IPS-15b (cell line): ENCODE results near the gene WBP1L.
"Not testable (repeated sequence)": the region's sequence is repeated elsewhere in the genome, so short reads cannot be mapped to it uniquely, and the experiment has no call there.

Experiments used
- H3K27me3 ChIP-seq: one replicate; pipeline ENCODE4 v1.6.1; 2013; ENCODE audit warnings: low read length; ENCODE audit not compliant: control insufficient read depth, insufficient read depth
- H3K36me3 ChIP-seq: one replicate; pipeline ENCODE4 v1.6.1; 2013; ENCODE audit warnings: low read length; ENCODE audit not compliant: control insufficient read depth, insufficient read depth
- H3K4me1 ChIP-seq: one replicate; pipeline ENCODE4 v1.6.1; 2013; ENCODE audit warnings: mild to moderate bottlenecking, low read length; ENCODE audit not compliant: control insufficient read depth, insufficient read depth
- H3K4me3 ChIP-seq: one replicate; pipeline ENCODE4 v1.5.1; 2013; ENCODE audit warnings: low read depth, low read length
- H3K9ac ChIP-seq: one replicate; pipeline ENCODE4 v1.6.1; 2013; ENCODE audit warnings: low read depth, mild to moderate bottlenecking, low read length
- H3K9me3 ChIP-seq: one replicate; pipeline ENCODE4 v1.6.1; 2013; ENCODE audit warnings: mild to moderate bottlenecking, low read length; ENCODE audit not compliant: control insufficient read depth, insufficient read depth

The WBP1L gene

DNA sequence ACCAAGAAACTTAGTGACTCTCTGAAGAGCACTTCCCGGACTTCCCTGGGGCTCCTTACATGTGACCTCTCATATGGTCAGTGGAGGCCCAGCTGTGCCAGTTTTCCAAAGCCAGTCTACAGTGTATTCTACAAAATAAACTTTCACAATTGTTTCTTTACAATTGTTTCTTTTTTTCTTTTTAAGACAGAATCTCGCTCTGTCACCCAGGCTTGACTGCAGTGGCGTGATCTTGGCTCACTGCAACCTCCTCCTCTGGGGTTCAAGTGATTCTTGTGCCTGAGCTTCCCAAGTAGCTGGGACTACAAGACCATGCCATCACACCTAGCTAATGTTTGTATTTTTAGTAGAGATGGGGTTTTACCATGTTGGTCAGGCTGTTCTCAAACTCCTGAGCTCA is 67.6 kb downstream of the WBP1L start:
- H3K36me3 ChIP-seq, result peaks cover 11% of the 10 kb centered on the region
- H3K4me3 ChIP-seq, result no peak overlapping the region
- peaks cover 7% of the 10 kb centered on the region for H3K4me1 ChIP-seq
- no peaks in the 10 kb centered on the region for H3K9me3 ChIP-seq
- H3K9ac ChIP-seq, result no peak overlapping the region
- no peaks in the 10 kb centered on the region for H3K27me3 ChIP-seq

DNA sequence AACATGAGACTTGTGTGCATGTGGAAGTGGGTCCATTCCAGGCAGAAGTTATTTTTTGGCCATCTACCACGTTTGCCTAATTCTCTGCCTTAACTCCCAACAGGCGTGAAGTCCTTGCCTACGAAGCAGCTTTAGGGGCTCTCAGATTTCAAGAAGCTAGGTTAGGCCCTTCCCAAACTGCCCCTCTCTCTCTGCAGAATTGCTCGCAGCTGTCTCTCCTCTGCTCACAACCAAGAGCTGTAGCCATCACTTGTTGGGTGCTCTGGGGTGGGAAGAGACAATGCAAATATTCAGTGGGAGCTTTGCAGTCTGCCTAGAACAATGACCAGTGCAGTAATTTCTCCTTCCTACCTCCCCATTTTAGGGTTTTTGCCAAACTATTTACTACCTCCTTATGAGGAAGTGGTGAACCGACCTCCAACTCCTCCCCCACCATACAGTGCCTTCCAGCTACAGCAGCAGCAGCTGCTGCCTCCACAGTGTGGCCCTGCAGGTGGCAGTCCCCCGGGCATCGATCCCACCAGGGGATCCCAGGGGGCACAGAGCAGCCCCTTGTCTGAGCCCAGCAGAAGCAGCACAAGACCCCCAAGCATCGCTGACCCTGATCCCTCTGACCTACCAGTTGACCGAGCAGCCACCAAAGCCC is 68.6 kb downstream of the WBP1L start:
- Histone ChIP-seq H3K36me3 (peaks cover 11% of the 10 kb centered on the region), H3K27me3 (no peaks in the 10 kb centered on the region), H3K4me3 (no peak overlapping the region), H3K4me1 (peaks cover 7% of the 10 kb centered on the region), H3K9me3 (no peaks in the 10 kb centered on the region), H3K9ac (no peak overlapping the region)

DNA sequence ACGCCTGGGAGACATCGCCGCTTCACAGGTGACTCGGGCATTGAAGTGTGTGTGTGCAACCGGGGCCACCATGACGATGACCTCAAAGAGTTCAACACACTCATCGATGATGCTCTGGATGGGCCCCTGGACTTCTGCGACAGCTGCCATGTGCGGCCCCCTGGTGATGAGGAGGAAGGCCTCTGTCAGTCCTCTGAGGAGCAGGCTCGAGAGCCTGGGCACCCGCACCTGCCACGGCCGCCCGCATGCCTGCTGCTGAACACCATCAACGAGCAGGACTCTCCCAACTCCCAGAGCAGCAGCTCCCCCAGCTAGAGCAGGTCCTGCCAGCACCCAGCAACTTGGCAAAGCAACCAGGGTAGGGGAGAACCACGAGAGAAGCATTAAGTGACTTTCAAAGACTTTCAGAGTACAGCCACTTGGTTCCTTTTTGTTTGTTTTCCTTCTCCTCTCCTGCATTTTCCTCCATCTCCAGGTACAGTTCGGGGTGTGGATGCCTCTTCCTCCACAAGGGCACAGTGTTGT is 69.3 kb downstream of the WBP1L start:
- Histone ChIP-seq H3K4me3 (no peak overlapping the region), H3K9ac (no peak overlapping the region), H3K27me3 (no peaks in the 10 kb centered on the region), H3K36me3 (peaks cover 11% of the 10 kb centered on the region), H3K4me1 (peaks cover 7% of the 10 kb centered on the region), H3K9me3 (no peaks in the 10 kb centered on the region)

DNA sequence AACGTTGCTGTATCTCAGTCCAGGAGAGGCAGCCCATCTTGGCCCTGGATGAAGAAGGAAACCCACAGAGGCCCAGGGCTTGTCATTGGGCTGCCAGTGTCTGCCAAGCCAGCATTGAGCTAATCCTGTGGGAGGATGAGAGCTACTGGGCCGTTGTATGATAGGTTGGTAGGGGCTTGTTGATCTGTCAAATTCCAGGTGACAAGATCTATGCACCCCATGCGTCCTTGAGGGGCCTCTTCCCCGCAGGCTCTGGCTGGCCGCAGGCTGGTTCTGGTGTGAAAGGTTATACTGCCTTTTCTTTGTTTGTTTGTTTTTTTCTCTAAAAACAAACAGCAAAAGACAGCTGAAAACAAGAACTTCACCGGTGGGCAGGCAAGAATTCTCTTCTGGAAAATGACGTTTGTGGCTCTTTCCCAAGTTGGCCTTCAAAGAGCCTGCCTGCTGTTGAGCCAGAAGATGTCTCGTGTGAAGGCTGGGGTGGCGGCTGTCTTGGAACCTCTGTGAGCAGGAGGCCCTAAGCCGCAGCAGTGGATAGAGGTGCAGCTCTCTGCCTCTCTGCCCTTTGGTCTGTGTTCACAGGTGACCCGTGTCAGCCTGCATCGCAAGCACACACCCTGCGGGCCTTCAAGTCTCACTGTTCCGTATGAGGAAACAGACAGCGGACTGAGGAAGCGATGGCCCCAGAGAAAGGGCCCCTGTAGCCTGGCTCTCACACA is 70.1 kb downstream of the WBP1L start:
- Histone ChIP-seq H3K9ac (no peak overlapping the region), H3K4me1 (peaks cover 4% of the 10 kb centered on the region), H3K27me3 (no peaks in the 10 kb centered on the region), H3K9me3 (no peaks in the 10 kb centered on the region), H3K4me3 (no peak overlapping the region), H3K36me3 (peaks cover 11% of the 10 kb centered on the region)

DNA sequence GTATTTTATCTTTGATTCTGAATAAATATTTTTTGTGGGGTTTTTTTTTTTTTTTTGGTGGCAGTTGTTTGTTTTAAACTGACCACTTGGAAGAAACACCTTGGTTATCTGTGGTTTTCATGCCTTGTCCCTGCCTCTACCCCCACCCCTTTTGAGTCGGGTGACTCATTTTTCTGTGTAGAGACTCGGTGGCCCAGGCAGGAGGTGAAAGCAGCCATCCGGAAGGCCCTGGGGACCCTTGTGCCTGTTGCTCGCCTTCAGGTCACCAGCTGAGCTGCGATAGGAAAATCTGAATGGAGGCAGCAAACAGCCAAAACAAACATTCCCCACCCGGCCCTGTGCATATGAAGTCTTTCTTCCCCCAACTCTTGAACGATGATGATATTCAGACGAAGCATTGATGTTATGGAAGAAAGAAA is 70.7 kb downstream of the WBP1L start:
- peaks cover 11% of the 10 kb centered on the region for H3K36me3 ChIP-seq
- H3K9ac ChIP-seq, result no peak overlapping the region
- H3K4me1 ChIP-seq, result peaks cover 4% of the 10 kb centered on the region
- H3K27me3 ChIP-seq, result no peaks in the 10 kb centered on the region
- no peaks in the 10 kb centered on the region for H3K9me3 ChIP-seq
- no peak overlapping the region for H3K4me3 ChIP-seq

DNA sequence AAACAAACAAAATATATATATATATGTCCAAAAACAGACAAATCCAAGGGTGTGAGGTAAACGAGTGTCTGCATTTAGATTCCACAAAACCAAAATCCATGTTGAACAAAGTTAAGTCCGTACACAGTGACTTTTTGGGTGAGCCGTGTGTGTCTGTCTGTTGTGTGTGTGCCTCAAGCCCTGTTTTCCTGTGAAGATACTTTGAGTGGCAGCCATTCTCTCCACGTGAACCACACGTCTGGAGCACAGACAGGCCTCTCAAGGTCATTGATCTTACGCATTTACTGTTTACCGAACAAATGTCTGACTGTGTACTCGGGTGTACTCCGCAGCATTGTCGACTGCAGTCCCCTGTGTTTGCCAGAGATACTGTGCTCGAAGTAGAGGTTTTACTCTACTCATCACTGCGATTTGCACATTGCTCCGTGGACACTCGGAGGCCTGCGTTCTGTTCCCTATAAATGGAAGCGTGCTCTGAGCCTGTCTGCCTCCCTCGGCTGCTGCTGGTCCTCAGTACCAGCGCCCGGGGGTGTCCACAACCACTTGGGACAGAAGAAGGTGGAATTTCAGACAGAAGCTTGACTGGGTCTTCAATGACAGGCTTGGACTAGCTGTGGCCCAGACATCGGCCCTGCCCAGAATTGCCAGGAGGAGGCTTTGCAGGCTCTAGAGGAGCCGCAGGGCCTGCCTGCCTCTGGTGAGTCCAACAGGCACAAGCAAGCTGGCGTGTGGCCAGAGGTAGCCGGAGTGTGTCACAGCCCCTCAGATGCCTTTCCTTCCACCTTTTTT is 71.3 kb downstream of the WBP1L start:
- H3K36me3 ChIP-seq, result peaks cover 11% of the 10 kb centered on the region
- peaks cover 4% of the 10 kb centered on the region for H3K4me1 ChIP-seq
- no peaks in the 10 kb centered on the region for H3K9me3 ChIP-seq
- H3K4me3 ChIP-seq, result no peak overlapping the region
- no peaks in the 10 kb centered on the region for H3K27me3 ChIP-seq
- H3K9ac ChIP-seq, result peak overlapping the region; percentile 54

DNA sequence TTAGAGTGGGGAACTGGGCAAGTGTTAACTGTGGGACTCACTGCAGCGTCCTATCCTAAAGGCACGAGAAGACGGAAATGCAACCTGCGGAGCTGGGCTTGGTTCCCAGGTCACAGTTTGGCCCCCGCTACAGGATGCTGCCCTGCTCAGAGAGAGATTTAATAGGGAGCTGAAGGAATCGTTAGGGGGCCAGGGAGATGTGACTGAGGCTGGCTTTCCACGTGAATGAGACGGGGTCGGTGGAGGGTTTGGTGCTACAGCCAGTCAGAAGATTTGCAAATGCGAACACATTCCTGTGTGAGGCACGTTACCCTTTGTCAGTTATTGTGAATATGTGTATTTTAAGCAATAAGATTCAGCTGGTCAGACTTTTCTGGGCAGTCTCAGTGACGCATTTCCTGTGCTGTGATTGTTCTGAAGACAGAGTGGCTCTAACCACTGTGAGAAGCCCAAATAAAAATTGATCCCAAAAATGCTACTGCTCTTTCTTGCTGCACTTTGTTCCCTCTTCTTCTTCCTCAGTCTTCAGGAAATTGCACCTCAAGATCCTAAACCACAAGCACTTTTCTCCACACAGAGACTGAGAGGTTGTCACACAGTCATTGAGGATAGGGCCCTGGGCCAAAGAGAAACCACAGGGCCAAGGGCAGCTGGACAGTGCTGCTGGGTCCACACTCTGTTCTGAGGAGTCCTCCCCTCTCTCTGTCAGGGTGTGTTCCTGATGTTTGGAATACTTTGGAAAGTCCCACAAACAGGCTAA is 72.2 kb downstream of the WBP1L start:
- Histone ChIP-seq H3K27me3 (no peaks in the 10 kb centered on the region), H3K9ac (peak overlapping the region; percentile 54), H3K9me3 (no peaks in the 10 kb centered on the region), H3K4me1 (peaks cover 4% of the 10 kb centered on the region), H3K4me3 (no peak overlapping the region), H3K36me3 (peaks cover 11% of the 10 kb centered on the region)

DNA sequence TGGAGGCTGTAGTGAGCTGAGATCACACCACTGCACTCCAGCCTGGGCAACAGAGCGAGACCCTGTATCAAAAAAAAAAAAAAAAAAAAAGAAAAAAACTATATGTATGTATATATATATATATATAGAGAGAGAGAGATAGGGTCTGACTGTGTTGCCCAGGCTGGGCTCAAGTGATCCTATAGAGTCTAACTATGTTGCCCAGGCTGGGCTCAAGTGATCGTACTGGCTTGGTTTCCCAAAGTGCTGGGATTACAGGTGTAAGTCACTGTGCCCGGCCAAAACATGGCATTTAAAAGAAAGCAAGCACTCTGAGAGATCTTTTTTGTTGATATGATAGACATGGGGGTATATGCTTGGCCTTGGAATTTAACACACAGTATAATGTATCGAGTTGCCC is 73.4 kb downstream of the WBP1L start:
- no peaks in the 10 kb centered on the region for H3K27me3 ChIP-seq

DNA sequence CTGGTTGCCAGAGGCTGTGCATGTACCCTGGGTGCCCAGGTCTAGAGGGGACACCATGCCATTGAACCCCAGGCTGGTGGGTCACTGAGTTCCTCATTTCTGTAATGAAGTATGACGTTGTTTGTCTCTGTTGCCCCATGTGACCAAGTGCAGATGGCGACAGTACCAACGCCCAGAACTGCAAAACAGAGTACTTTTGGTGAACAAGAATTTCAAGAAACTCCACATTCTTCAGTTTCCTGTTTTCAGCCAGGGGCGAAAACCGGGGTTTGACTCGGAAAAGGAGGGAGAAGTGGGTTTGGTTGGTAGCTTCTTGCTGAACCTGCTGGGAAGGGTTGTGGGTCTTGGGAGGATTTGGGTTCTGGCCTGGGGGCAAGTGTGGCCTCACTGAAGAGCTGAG is 75.3 kb downstream of the WBP1L start:
- Histone ChIP-seq H3K9me3 (no peaks in the 10 kb centered on the region), H3K27me3 (no peaks in the 10 kb centered on the region), H3K4me1 (peaks cover 4% of the 10 kb centered on the region), H3K9ac (no peak overlapping the region), H3K4me3 (no peak overlapping the region), H3K36me3 (no peaks in the 10 kb centered on the region)

More for the DNA sequence above, 73.4 kb downstream of the WBP1L start:
- no peaks in the 10 kb centered on the region for H3K9me3 ChIP-seq
- no peak overlapping the region for H3K4me3 ChIP-seq
- H3K9ac ChIP-seq, result no peak overlapping the region
- H3K36me3 ChIP-seq, result peaks cover 6% of the 10 kb centered on the region
- H3K4me1 ChIP-seq, result peaks cover 4% of the 10 kb centered on the region

DNA sequence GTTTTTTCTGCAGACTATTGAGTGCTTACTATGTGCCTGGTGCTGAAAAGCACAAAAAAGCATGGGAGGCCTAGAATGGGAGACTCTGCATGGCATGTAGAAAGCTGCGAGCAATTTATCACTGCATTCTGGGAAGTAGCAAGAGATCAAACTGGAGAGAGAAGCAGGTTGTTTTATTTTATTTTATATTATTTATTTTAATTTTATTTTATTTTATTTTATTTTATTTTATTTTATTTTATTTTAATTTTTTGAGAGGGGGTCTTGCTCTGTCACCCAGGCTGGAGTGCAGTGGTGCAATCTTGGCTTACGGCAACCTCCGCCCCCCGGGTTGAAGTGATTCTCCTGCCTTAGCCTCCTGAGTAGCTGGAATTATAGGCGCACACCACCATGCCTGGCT is 76.3 kb downstream of the WBP1L start:
- not testable (repeated sequence) for H3K4me1 ChIP-seq, H3K36me3 ChIP-seq, H3K4me3 ChIP-seq, H3K27me3 ChIP-seq, H3K9me3 ChIP-seq, H3K9ac ChIP-seq

DNA sequence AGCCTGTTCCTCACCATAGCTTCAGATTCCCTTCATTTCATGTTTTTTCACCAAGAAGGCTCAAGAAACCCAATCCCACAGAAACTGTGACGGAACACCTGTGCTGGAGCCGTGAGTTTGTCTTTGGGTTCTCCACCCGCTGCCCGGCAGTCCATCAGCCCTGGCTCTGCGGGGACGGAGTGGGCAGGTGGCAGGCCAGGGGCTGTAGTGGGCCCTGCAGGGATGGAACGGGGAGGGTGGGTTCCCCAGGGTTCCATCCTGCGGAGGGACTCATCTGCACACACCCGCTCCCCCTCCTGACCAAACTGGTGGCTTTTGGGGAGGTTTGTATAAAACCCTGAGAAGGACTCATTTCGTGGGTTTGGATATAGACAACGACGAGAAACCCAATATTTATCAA is 78.5 kb downstream of the WBP1L start:
- no peak overlapping the region for H3K4me3 ChIP-seq
- H3K36me3 ChIP-seq, result no peaks in the 10 kb centered on the region
- no peaks in the 10 kb centered on the region for H3K4me1 ChIP-seq
- no peak overlapping the region for H3K9ac ChIP-seq
- H3K27me3 ChIP-seq, result no peaks in the 10 kb centered on the region
- H3K9me3 ChIP-seq, result no peaks in the 10 kb centered on the region
